ENCODE measurements around the gene TMEM135.

TMEM135 gene

GRCh38 chr11:87299041-87299481, 261.3 kb downstream of the TMEM135 start:
- H3K4me1 ChIP-seq (ENCODE audit: insufficient read depth, low read length, severe bottlenecking): peaks cover 9% of the 10 kb centered on the region
- no peaks in the 10 kb centered on the region for H3K27me3 ChIP-seq (ENCODE audit: insufficient read depth, low read length)
- H3K9ac ChIP-seq (ENCODE audit: low read length): no peak overlapping the region
- TF ChIP-seq EZH2 (IDR thresholded peaks at IDR 0.05; ENCODE audit: borderline replicate concordance, low read length): no peak
- TF ChIP-seq, protein P1, sequence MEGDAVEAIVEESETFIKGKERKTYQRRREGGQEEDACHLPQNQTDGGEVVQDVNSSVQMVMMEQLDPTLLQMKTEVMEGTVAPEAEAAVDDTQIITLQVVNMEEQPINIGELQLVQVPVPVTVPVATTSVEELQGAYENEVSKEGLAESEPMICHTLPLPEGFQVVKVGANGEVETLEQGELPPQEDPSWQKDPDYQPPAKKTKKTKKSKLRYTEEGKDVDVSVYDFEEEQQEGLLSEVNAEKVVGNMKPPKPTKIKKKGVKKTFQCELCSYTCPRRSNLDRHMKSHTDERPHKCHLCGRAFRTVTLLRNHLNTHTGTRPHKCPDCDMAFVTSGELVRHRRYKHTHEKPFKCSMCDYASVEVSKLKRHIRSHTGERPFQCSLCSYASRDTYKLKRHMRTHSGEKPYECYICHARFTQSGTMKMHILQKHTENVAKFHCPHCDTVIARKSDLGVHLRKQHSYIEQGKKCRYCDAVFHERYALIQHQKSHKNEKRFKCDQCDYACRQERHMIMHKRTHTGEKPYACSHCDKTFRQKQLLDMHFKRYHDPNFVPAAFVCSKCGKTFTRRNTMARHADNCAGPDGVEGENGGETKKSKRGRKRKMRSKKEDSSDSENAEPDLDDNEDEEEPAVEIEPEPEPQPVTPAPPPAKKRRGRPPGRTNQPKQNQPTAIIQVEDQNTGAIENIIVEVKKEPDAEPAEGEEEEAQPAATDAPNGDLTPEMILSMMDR (IDR thresholded peaks at IDR 0.05; ENCODE audit: low read length): no peak
- H3K27ac ChIP-seq (ENCODE audit: low read depth, low read length, poor library complexity, severe bottlenecking): no peak overlapping the region
- no peak overlapping the region for H3K4me3 ChIP-seq (ENCODE audit: low read depth, low read length, poor library complexity, severe bottlenecking)
- H4K20me1 ChIP-seq (ENCODE audit: insufficient read depth, low read length): no peaks in the 10 kb centered on the region
- no peaks in the 10 kb centered on the region for H3K9me3 ChIP-seq (ENCODE audit: low read length)
- no peaks in the 10 kb centered on the region for H3F3A ChIP-seq (ENCODE audit: insufficient read depth, low read length)
- no peaks in the 10 kb centered on the region for H3K9me2 ChIP-seq (ENCODE audit: low read depth, low read length)
- no peak overlapping the region for H2AFZ ChIP-seq (ENCODE audit: low read length)
- H3K79me2 ChIP-seq (ENCODE audit: insufficient read depth, low read length): no peaks in the 10 kb centered on the region
- no peaks in the 10 kb centered on the region for H3K36me3 ChIP-seq (ENCODE audit: insufficient read depth, low read length)
- H3K4me2 ChIP-seq (ENCODE audit: low read length): no peak overlapping the region

GRCh38 chr11:87300640-87301380, 263.1 kb downstream of the TMEM135 start:
- Histone ChIP-seq H4K20me1 (ENCODE audit: insufficient read depth, low read length) (no peaks in the 10 kb centered on the region), H3F3A (ENCODE audit: insufficient read depth, low read length) (no peaks in the 10 kb centered on the region), H3K9ac (ENCODE audit: low read length) (no peak overlapping the region), H3K27ac (ENCODE audit: low read depth, low read length, poor library complexity, severe bottlenecking) (no peak overlapping the region), H3K9me2 (ENCODE audit: low read depth, low read length) (no peaks in the 10 kb centered on the region), H3K9me3 (ENCODE audit: low read length) (no peaks in the 10 kb centered on the region), H3K4me1 (ENCODE audit: insufficient read depth, low read length, severe bottlenecking) (no peaks in the 10 kb centered on the region), H3K27me3 (ENCODE audit: insufficient read depth, low read length) (no peaks in the 10 kb centered on the region), H3K4me3 (ENCODE audit: low read depth, low read length, poor library complexity, severe bottlenecking) (no peak overlapping the region), H2AFZ (ENCODE audit: low read length) (no peak overlapping the region), H3K4me2 (ENCODE audit: low read length) (no peak overlapping the region), H3K79me2 (ENCODE audit: insufficient read depth, low read length) (no peaks in the 10 kb centered on the region), H3K36me3 (ENCODE audit: insufficient read depth, low read length) (no peaks in the 10 kb centered on the region)
- TF ChIP-seq, protein P1 (IDR thresholded peaks at IDR 0.05; ENCODE audit: low read length): no peak
- no peak for TF ChIP-seq EZH2 (IDR thresholded peaks at IDR 0.05; ENCODE audit: borderline replicate concordance, low read length)

GRCh38 chr11:87301785-87302540, 264.2 kb downstream of the TMEM135 start:
- no peaks in the 10 kb centered on the region for H3K27me3 ChIP-seq (ENCODE audit: insufficient read depth, low read length)
- H3K79me2 ChIP-seq (ENCODE audit: insufficient read depth, low read length): no peaks in the 10 kb centered on the region
- H3K9me2 ChIP-seq (ENCODE audit: low read depth, low read length): no peaks in the 10 kb centered on the region
- no peak overlapping the region for H3K9ac ChIP-seq (ENCODE audit: low read length)
- H3K4me2 ChIP-seq (ENCODE audit: low read length): no peak overlapping the region
- H3K27ac ChIP-seq (ENCODE audit: low read depth, low read length, poor library complexity, severe bottlenecking): no peak overlapping the region
- no peaks in the 10 kb centered on the region for H3K36me3 ChIP-seq (ENCODE audit: insufficient read depth, low read length)
- H2AFZ ChIP-seq (ENCODE audit: low read length): no peak overlapping the region
- no peaks in the 10 kb centered on the region for H4K20me1 ChIP-seq (ENCODE audit: insufficient read depth, low read length)
- no peaks in the 10 kb centered on the region for H3K9me3 ChIP-seq (ENCODE audit: low read length)
- TF ChIP-seq, protein P1 (IDR thresholded peaks at IDR 0.05; ENCODE audit: low read length): no peak
- no peak for TF ChIP-seq EZH2 (IDR thresholded peaks at IDR 0.05; ENCODE audit: borderline replicate concordance, low read length)
- peaks cover 6% of the 10 kb centered on the region for H3K4me1 ChIP-seq (ENCODE audit: insufficient read depth, low read length, severe bottlenecking)
- H3K4me3 ChIP-seq (ENCODE audit: low read depth, low read length, poor library complexity, severe bottlenecking): no peak overlapping the region
- H3F3A ChIP-seq (ENCODE audit: insufficient read depth, low read length): no peaks in the 10 kb centered on the region
